Keratinocyte (primary cell): ENCODE data around the gene ULK3. TPM values are rescaled to one million over a fixed set of nuclear protein-coding genes. Genes with fewer than 3 reads are reported as not detected.

Experiments used
- DNase-seq: peaks from one replicate; pipeline ENCODE4 v3.0.0-alpha.2; 2011; ENCODE audit warnings: low read depth, missing footprints, low spot score
- FAIRE-seq: peaks from 2 replicates; lab custom pipeline; 2011; peaks lifted over from hg19 to GRCh38; lab: Jason Lieb, UNC
- H2AFZ ChIP-seq: 2 replicates; pipeline ENCODE4 v1.6.0; 2012; ENCODE audit warnings: low read length, control low read depth, inconsistent platforms; ENCODE audit not compliant: control insufficient read depth
- H3K27ac ChIP-seq: 2 replicates; pipeline ENCODE4 v1.5.1; 2011; ENCODE audit warnings: low read length; ENCODE audit not compliant: control insufficient read depth, insufficient read depth
- H3K27me3 ChIP-seq: 3 replicates; pipeline ENCODE4 v1.6.0; 2011; ENCODE audit warnings: low read length; ENCODE audit not compliant: control insufficient read depth, insufficient read depth; ENCODE audit errors: extremely low read depth
- H3K36me3 ChIP-seq, 2 experiments: 2 replicates in 1 of 2; 3 replicates in 1 of 2; pipeline ENCODE4 v1.5.1; 2011; ENCODE audit warnings: low read length in 2 of 2, mild to moderate bottlenecking in 1 of 2; ENCODE audit not compliant: control insufficient read depth in 2 of 2, insufficient read depth in 2 of 2; ENCODE audit errors: extremely low read depth in 1 of 2
- H3K4me1 ChIP-seq: 3 replicates; pipeline ENCODE4 v1.5.1; 2011; ENCODE audit warnings: low read length; ENCODE audit not compliant: control insufficient read depth, insufficient read depth; ENCODE audit errors: extremely low read depth
- H3K4me2 ChIP-seq: 3 replicates; pipeline ENCODE4 v1.6.0; 2011; ENCODE audit warnings: low read depth, low read length; ENCODE audit not compliant: control insufficient read depth, insufficient read depth; ENCODE audit errors: extremely low read depth
- H3K4me3 ChIP-seq, 3 experiments: fragments of 200-600 bp in 1 of 3; sonication (generic) in 1 of 3; 2 replicates in 2 of 3; 3 replicates in 1 of 3; pipeline ENCODE4 v1.5.1; 2011 to 2016; ENCODE audit warnings: low read length in 3 of 3, mild to moderate bottlenecking in 3 of 3, control low read depth in 2 of 3, inconsistent platforms in 1 of 3, low read depth in 1 of 3, mixed read lengths in 1 of 3, mixed run types in 1 of 3, moderate library complexity in 1 of 3; ENCODE audit not compliant: control insufficient read depth in 2 of 3, insufficient read depth in 2 of 3; ENCODE audit errors: extremely low read depth in 1 of 3
- H3K79me2 ChIP-seq: 2 replicates; pipeline ENCODE4 v1.6.0; 2012; ENCODE audit warnings: low read length; ENCODE audit not compliant: control insufficient read depth, insufficient read depth
- H3K9ac ChIP-seq: 3 replicates; pipeline ENCODE4 v1.6.0; 2011; ENCODE audit warnings: low read length; ENCODE audit not compliant: control insufficient read depth, insufficient read depth; ENCODE audit errors: extremely low read depth
- H3K9me1 ChIP-seq: 3 replicates; pipeline ENCODE4 v1.6.0; 2011; ENCODE audit warnings: low read length; ENCODE audit not compliant: control insufficient read depth, insufficient read depth; ENCODE audit errors: extremely low read depth
- H3K9me3 ChIP-seq: 2 replicates; pipeline ENCODE4 v1.5.1; 2012; ENCODE audit warnings: low read depth, low read length; ENCODE audit not compliant: control insufficient read depth
- H4K20me1 ChIP-seq: 3 replicates; pipeline ENCODE4 v1.6.0; 2011; ENCODE audit warnings: low read length; ENCODE audit not compliant: control insufficient read depth, insufficient read depth; ENCODE audit errors: extremely low read depth
- CTCF ChIP-seq, 3 experiments: IDR thresholded peaks in 1 of 3; conservative IDR thresholded peaks in 1 of 3; optimal IDR thresholded peaks in 1 of 3; 2 replicates in 2 of 3; 3 replicates in 1 of 3; pipeline versions ENCODE3 to v1.5.1; 2011; ENCODE audit warnings: low read length in 3 of 3, mild to moderate bottlenecking in 3 of 3, moderate library complexity in 2 of 3, control low read depth in 1 of 3, inconsistent platforms in 1 of 3; ENCODE audit not compliant: insufficient read depth in 2 of 3; ENCODE audit errors: extremely low read depth in 1 of 3
- EZH2 ChIP-seq: IDR thresholded peaks from one replicate; pipeline ENCODE4 v1.6.1; 2012; ENCODE audit warnings: inconsistent platforms, mild to moderate bottlenecking, low read length, moderate library complexity
- dilution Hi-C: fragments of 300-500 bp; cut with MboI; formaldehyde crosslinking; loops from one replicate; pipeline ENCODE4 v1.7.0; 2020; ENCODE audit warnings: low sequenced_read_pairs; ENCODE audit not compliant: extremely low pct_ligation_motif_present
- polyA plus RNA-seq, 5 experiments: library from polyadenylated mRNA; depleted of rRNA in 3 of 5; stranded (reverse) in 3 of 5; stranded (forward) in 1 of 5; unstranded in 1 of 5; fragments of >200 nt; gene quantifications; 1 replicate in 1 of 5; 2 replicates in 3 of 5; 3 replicates in 1 of 5; pipeline versions ENCODE4 v1.2.1 to v1.2.3, GENCODE V29; 2011 to 2012; ENCODE audit warnings: missing spikeins in 2 of 5, low read depth in 1 of 5, low replicate concordance in 1 of 5

ULK3 gene
- polyA plus RNA-seq, 1 donor (not counting 4 experiments of a cell fraction or from before 2014, with no cell fraction given) = 16.5 TPM

GRCh38 chr15:74835312-74835823 lies 7.6 kb downstream of the ULK3 start:
- peaks cover 5% of the 10 kb centered on the region for H3K27me3 ChIP-seq
- H3K9me3 ChIP-seq = no peaks in the 10 kb centered on the region
- no peak overlapping the region for H3K9ac ChIP-seq
- FAIRE-seq = no peak
- H3K9me1 ChIP-seq = no peaks in the 10 kb centered on the region
- H4K20me1 ChIP-seq = no peaks in the 10 kb centered on the region
- no peak overlapping the region for H3K4me2 ChIP-seq
- H3K79me2 ChIP-seq = no peaks in the 10 kb centered on the region
- H3K4me1 ChIP-seq = no peaks in the 10 kb centered on the region
- dilution Hi-C loops = no loop called here
- no peak overlapping the region for H2AFZ ChIP-seq
- peak; percentile 67 for DNase-seq
- peaks cover 4 to 9% of the 10 kb centered on the region in 2 experiments for H3K36me3 ChIP-seq
- H3K27ac ChIP-seq = no peak overlapping the region
- TF ChIP-seq CTCF (optimal IDR thresholded peaks at IDR 0.05 in 1 of 3, IDR thresholded peaks at IDR 0.05 in 1 of 3, conservative IDR thresholded peaks at IDR 0.05 in 1 of 3; ENCODE audit: extremely low read depth in 1 of 3, insufficient read depth in 2 of 3, low read length in 3 of 3) = peak; percentile 80 to 98 (median 88)
- no peak for TF ChIP-seq EZH2
- no peak overlapping the region for H3K4me3 ChIP-seq

- Histone ChIP-seq H3K4me1 (no peaks in the 10 kb centered on the region), H3K36me3 (peaks cover under 1 to 7% of the 10 kb centered on the region in 2 experiments), H3K9me1 (no peaks in the 10 kb centered on the region), H3K79me2 (no peaks in the 10 kb centered on the region), H4K20me1 (no peaks in the 10 kb centered on the region), H3K9ac (no peak overlapping the region), H3K4me2 (no peak overlapping the region), H3K4me3 (no peak overlapping the region), H3K27ac (no peak overlapping the region), H2AFZ (no peak overlapping the region), H3K27me3 (peaks cover 8% of the 10 kb centered on the region), H3K9me3 (no peaks in the 10 kb centered on the region)
- dilution Hi-C loops = no loop called here
- FAIRE-seq (no peak), DNase-seq (no peak)
- TF ChIP-seq CTCF (optimal IDR thresholded peaks at IDR 0.05 in 1 of 3, IDR thresholded peaks at IDR 0.05 in 1 of 3, conservative IDR thresholded peaks at IDR 0.05 in 1 of 3; ENCODE audit: extremely low read depth in 1 of 3, insufficient read depth in 2 of 3, low read length in 3 of 3) (no peak), EZH2 (no peak)
Measured at GRCh38 chr15:74833376-74834107, 9.4 kb downstream of the ULK3 start.
